Measurements from ENCODE around the gene SMARCAL1. TPM values are rescaled to one million over a fixed set of nuclear protein-coding genes. Genes with fewer than 3 reads are reported as not detected.

SMARCAL1 gene
- total RNA-seq, 4 donors from 2014 or later: 6.3 to 15.8 (median 11.6) TPM

DNA sequence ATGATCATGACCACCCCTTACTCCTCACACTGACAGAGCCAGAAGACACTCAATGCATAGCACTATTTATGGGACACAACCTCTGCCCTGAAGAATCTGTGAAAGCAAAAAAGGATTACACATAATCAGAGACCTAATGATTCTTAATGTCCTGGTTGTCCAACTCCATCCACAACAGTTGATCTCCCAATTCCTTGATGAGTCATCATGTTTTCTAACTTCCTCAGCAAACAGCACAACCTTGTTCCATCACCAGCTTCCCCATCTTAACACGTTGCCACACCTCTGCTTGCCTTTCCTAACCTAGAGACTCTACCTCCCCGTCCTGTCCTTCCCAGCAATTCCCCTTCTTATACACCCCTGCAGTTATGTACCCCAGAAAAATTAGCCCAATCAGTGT is 26.8 kb upstream of the SMARCAL1 start:
- 60% methylated on average over 2 of the region's 2 CpGs for WGBS
- no peaks in the 10 kb centered on the region for H3K9me3 ChIP-seq
- TF ChIP-seq POLR2AphosphoS5 (IDR thresholded peaks at IDR 0.05) (no peak), POLR2A (IDR thresholded peaks at IDR 0.05; ENCODE audit: low read depth) (no peak), EP300 (IDR thresholded peaks at IDR 0.05) (no peak)
- TF ChIP-seq, protein P1, sequence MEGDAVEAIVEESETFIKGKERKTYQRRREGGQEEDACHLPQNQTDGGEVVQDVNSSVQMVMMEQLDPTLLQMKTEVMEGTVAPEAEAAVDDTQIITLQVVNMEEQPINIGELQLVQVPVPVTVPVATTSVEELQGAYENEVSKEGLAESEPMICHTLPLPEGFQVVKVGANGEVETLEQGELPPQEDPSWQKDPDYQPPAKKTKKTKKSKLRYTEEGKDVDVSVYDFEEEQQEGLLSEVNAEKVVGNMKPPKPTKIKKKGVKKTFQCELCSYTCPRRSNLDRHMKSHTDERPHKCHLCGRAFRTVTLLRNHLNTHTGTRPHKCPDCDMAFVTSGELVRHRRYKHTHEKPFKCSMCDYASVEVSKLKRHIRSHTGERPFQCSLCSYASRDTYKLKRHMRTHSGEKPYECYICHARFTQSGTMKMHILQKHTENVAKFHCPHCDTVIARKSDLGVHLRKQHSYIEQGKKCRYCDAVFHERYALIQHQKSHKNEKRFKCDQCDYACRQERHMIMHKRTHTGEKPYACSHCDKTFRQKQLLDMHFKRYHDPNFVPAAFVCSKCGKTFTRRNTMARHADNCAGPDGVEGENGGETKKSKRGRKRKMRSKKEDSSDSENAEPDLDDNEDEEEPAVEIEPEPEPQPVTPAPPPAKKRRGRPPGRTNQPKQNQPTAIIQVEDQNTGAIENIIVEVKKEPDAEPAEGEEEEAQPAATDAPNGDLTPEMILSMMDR (IDR thresholded peaks at IDR 0.05): no peak
- H3K27me3 ChIP-seq: no peaks in the 10 kb centered on the region
- no peak overlapping the region for H3K4me3 ChIP-seq
- DNase-seq (ENCODE audit: extremely low spot score): no peak
- intact Hi-C loops (cut with DNase I): no loop called here
- H3K27ac ChIP-seq (replicated peaks in 1 of 4): no peak overlapping the region
- no peaks in the 10 kb centered on the region for H3K36me3 ChIP-seq
- no peaks in the 10 kb centered on the region for H3K4me1 ChIP-seq

DNA sequence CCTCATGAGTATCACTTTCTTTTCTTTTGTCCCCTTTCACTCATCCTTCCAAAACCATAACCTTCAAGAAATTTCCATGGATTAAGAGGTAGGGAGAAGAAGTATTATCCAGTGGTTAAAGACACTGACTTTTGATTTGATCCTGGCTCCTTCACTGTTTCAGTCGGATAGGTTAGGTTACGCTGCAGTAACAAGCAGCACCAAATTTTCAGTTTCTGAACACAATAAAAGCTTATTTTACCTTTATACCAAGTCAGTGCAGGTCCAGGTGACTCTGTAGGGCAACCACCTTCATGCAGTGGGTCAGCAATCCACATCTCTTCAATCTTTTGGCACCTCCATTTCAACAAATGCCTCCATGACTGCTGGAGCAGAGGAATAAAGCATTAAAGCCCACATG is 25.0 kb upstream of the SMARCAL1 start:
- H3K27me3 ChIP-seq: no peaks in the 10 kb centered on the region
- no peaks in the 10 kb centered on the region for H3K4me1 ChIP-seq
- no peak overlapping the region for H3K27ac ChIP-seq (replicated peaks in 1 of 4)
- DNase-seq (ENCODE audit: extremely low spot score): no peak
- H3K36me3 ChIP-seq: no peaks in the 10 kb centered on the region
- 97% methylated on average over 2 of the region's 2 CpGs for WGBS
- H3K4me3 ChIP-seq: no peak overlapping the region
- no peaks in the 10 kb centered on the region for H3K9me3 ChIP-seq
- TF ChIP-seq POLR2AphosphoS5 (IDR thresholded peaks at IDR 0.05): no peak
- TF ChIP-seq, protein P1 (IDR thresholded peaks at IDR 0.05): no peak
- no peak for TF ChIP-seq POLR2A (IDR thresholded peaks at IDR 0.05; ENCODE audit: low read depth)
- no peak for TF ChIP-seq EP300 (IDR thresholded peaks at IDR 0.05)
- intact Hi-C loops (cut with DNase I): no loop called here

DNA sequence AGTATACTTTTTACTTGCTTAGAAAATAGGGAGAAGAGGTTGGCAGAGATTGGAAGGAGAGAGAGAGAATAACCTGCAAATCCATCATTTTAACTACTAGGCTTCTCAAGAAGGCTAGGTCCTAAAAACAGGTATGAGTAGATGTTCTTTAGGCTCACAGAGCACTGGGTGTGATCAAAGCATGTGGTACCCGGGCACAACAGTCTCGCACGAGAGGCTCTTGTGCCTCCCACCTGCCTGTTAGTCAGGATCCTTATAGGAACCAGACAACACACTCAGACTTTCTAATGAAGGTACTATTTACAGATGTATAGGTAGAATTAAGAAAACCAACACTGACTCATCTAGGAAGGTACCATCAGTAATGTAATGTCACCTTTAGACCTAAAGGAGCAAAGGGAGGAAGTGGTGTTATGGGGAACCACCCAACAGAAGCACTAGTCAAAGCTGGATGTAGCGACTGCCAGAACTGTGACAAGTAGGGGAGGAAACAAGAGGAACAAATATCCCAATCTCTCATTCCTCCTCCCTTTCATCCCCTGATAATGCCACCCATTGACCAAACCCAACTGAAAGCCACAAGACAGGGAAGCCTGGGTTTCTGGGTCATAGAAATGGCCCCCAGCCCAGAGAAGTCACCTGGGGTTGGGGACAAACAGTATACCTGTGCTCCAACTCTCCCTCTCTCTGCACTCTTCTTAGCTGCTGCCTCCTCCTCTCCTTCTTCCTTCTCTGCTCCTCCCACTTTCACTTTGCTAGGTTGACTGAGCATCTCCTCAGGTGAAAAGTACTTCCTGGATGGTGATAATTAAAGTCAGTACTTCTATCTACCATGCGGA is 24.0 kb upstream of the SMARCAL1 start:
- 78% methylated on average over 5 of the region's 5 CpGs for WGBS
- intact Hi-C loops (cut with DNase I): no loop called here
- H3K27ac ChIP-seq (replicated peaks in 1 of 4): no peak overlapping the region
- no peaks in the 10 kb centered on the region for H3K9me3 ChIP-seq
- no peak for TF ChIP-seq EP300 (IDR thresholded peaks at IDR 0.05)
- TF ChIP-seq POLR2AphosphoS5 (IDR thresholded peaks at IDR 0.05): no peak
- TF ChIP-seq POLR2A (IDR thresholded peaks at IDR 0.05; ENCODE audit: low read depth): no peak
- TF ChIP-seq, protein P1 (IDR thresholded peaks at IDR 0.05): no peak
- H3K27me3 ChIP-seq: no peaks in the 10 kb centered on the region
- DNase-seq (ENCODE audit: extremely low spot score): no peak
- no peaks in the 10 kb centered on the region for H3K4me1 ChIP-seq
- H3K36me3 ChIP-seq: no peaks in the 10 kb centered on the region
- no peak overlapping the region for H3K4me3 ChIP-seq

DNA sequence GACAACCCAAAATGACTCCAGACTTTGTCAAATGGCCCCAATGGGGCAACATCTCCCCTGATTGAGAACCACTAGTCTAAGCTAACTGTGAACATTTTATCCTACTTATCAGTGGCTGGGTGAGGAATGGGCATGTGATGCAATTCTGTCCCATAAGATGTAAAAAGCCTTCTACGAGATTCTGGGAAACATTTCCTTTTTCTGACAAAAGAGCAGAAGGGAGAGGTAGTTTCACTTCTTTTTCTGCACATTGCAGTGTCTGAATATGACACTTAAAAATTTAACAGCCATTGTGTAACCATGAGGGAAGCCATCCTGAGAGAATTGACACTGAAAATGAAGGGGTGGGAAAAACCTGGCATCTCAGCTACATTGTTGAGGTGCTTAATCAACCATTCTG is 22.7 kb upstream of the SMARCAL1 start:
- 53% methylated on average over 1 of the region's 1 CpG for WGBS
- no peaks in the 10 kb centered on the region for H3K4me1 ChIP-seq
- intact Hi-C loops (cut with DNase I): no loop called here
- H3K36me3 ChIP-seq: no peaks in the 10 kb centered on the region
- no peaks in the 10 kb centered on the region for H3K27me3 ChIP-seq
- H3K27ac ChIP-seq (replicated peaks in 1 of 4): no peak overlapping the region
- DNase-seq (ENCODE audit: extremely low spot score): no peak
- TF ChIP-seq, protein P1 (IDR thresholded peaks at IDR 0.05): no peak
- no peak for TF ChIP-seq EP300 (IDR thresholded peaks at IDR 0.05)
- TF ChIP-seq POLR2A (IDR thresholded peaks at IDR 0.05; ENCODE audit: low read depth): no peak
- TF ChIP-seq POLR2AphosphoS5 (IDR thresholded peaks at IDR 0.05): no peak
- no peaks in the 10 kb centered on the region for H3K9me3 ChIP-seq
- H3K4me3 ChIP-seq: no peak overlapping the region

All from esophagus muscularis mucosa (tissue), 4 donors.